ENCODE data around the gene IPO4.

IPO4 gene

GRCh38 chr14:24150993-24151392 lies 37.6 kb downstream of the IPO4 start:
- in situ Hi-C loops (cut with MboI; ENCODE audit: low sequenced_read_pairs) = no loop called here

- in situ Hi-C loops (cut with MboI; ENCODE audit: low sequenced_read_pairs) = no loop called here
Measured at GRCh38 chr14:24150567-24150966, 38.0 kb downstream of the IPO4 start.

GRCh38 chr14:24150061-24150460 lies 38.6 kb downstream of the IPO4 start:
- in situ Hi-C loops (cut with MboI; ENCODE audit: low sequenced_read_pairs) = no loop called here

- in situ Hi-C loops (cut with MboI; ENCODE audit: low sequenced_read_pairs) = no loop called here
Measured at GRCh38 chr14:24149302-24149969, 39.2 kb downstream of the IPO4 start.

GRCh38 chr14:24147761-24148428 lies 40.7 kb downstream of the IPO4 start:
- in situ Hi-C loops (cut with MboI; ENCODE audit: low sequenced_read_pairs) = no loop called here

- in situ Hi-C loops (cut with MboI; ENCODE audit: low sequenced_read_pairs) = no loop called here
Measured at GRCh38 chr14:24146978-24147760, 41.4 kb downstream of the IPO4 start, which contains the start of gene RNF31. Gene RNF31 (plus strand): TSS chr14:24147498. CDS start chr14:24147699, 201 bp downstream.

- in situ Hi-C loops (cut with MboI; ENCODE audit: low sequenced_read_pairs) = no loop called here
Measured at GRCh38 chr14:24146453-24146977, 42.1 kb downstream of the IPO4 start, which contains the start of gene PSME2. Gene PSME2 (minus strand): TSS chr14:24146610. CDS start chr14:24146581, 29 bp downstream.

GRCh38 chr14:24145690-24146452 lies 42.7 kb downstream of the IPO4 start:
- in situ Hi-C loops (cut with MboI; ENCODE audit: low sequenced_read_pairs) = no loop called here

GRCh38 chr14:24145219-24145618 lies 43.4 kb downstream of the IPO4 start:
- in situ Hi-C loops (cut with MboI; ENCODE audit: low sequenced_read_pairs) = no loop called here

GRCh38 chr14:24144451-24144850 lies 44.2 kb downstream of the IPO4 start:
- in situ Hi-C loops (cut with MboI; ENCODE audit: low sequenced_read_pairs) = no loop called here

GRCh38 chr14:24143511-24143910 lies 45.1 kb downstream of the IPO4 start:
- in situ Hi-C loops (cut with MboI; ENCODE audit: low sequenced_read_pairs) = no loop called here

GRCh38 chr14:24141097-24141880 lies 47.3 kb downstream of the IPO4 start, which contains the start of gene EMC9:
Gene EMC9 (minus strand): TSS chr14:24141591. CDS start chr14:24141304, 287 bp downstream.
- in situ Hi-C loops (cut with MboI; ENCODE audit: low sequenced_read_pairs) = no loop called here

- in situ Hi-C loops (cut with MboI; ENCODE audit: low sequenced_read_pairs) = no loop called here
Measured at GRCh38 chr14:24139272-24139934, 49.2 kb downstream of the IPO4 start.

- in situ Hi-C loops (cut with MboI; ENCODE audit: low sequenced_read_pairs) = no loop called here
Measured at GRCh38 chr14:24138396-24139271, 50.0 kb downstream of the IPO4 start.

GRCh38 chr14:24137529-24138395 lies 50.9 kb downstream of the IPO4 start:
- in situ Hi-C loops (cut with MboI; ENCODE audit: low sequenced_read_pairs) = no loop called here

- in situ Hi-C loops (cut with MboI; ENCODE audit: low sequenced_read_pairs) = no loop called here
Measured at GRCh38 chr14:24136684-24137528, 51.7 kb downstream of the IPO4 start.

Measured in hTERT RPE-1 (cell line).